Neuronal stem cell (in vitro differentiated cells): ENCODE results near the gene DNAH8.

ENCODE experiments used
- DNase-seq: peaks from one replicate; pipeline ENCODE4 v3.0.0-alpha.2; 2013; ENCODE audit warnings: low spot score
- H2AFZ ChIP-seq: one replicate; pipeline ENCODE4 v1.6.1; 2013; ENCODE audit warnings: mild to moderate bottlenecking, low read length, inconsistent platforms
- H2AK5ac ChIP-seq: 2 replicates; pipeline ENCODE4 v1.6.1; 2013; ENCODE audit warnings: low read depth, mild to moderate bottlenecking, inconsistent platforms, low read length, moderate library complexity, mixed read lengths
- H2BK120ac ChIP-seq: 2 replicates; pipeline ENCODE4 v1.6.1; 2013; ENCODE audit warnings: low read depth, mild to moderate bottlenecking, inconsistent platforms, low read length, moderate library complexity, mixed read lengths
- H2BK12ac ChIP-seq: one replicate; pipeline ENCODE4 v1.6.1; 2013; ENCODE audit warnings: low read length, inconsistent platforms
- H2BK15ac ChIP-seq: 2 replicates; pipeline ENCODE4 v1.6.1; 2013; ENCODE audit warnings: mild to moderate bottlenecking, low read length, inconsistent platforms, mixed read lengths
- H2BK5ac ChIP-seq: one replicate; pipeline ENCODE4 v1.6.1; 2013; ENCODE audit warnings: inconsistent platforms, mild to moderate bottlenecking, low read length, moderate library complexity
- H3K14ac ChIP-seq: one replicate; pipeline ENCODE4 v1.6.1; 2013; ENCODE audit warnings: low read length, inconsistent platforms
- H3K18ac ChIP-seq: 2 replicates; pipeline ENCODE4 v1.6.1; 2013; ENCODE audit warnings: low read length, inconsistent platforms
- H3K23ac ChIP-seq: 2 replicates; pipeline ENCODE4 v1.6.1; 2013; ENCODE audit warnings: low read depth, mild to moderate bottlenecking, mixed read lengths, low read length, inconsistent platforms; ENCODE audit not compliant: poor library complexity
- H3K27ac ChIP-seq: replicated peaks from 3 replicates; pipeline ENCODE4 v1.5.1; 2013; ENCODE audit warnings: low read length, inconsistent platforms
- H3K27me3 ChIP-seq, 3 experiments: 2 replicates each; pipeline ENCODE4 v1.6.1; 2013; ENCODE audit warnings: low read length in 3 of 3, mild to moderate bottlenecking in 2 of 3, inconsistent platforms in 1 of 3, low read depth in 1 of 3, mixed read lengths in 1 of 3, moderate library complexity in 1 of 3; ENCODE audit not compliant: control insufficient read depth in 3 of 3, insufficient read depth in 3 of 3
- H3K36me3 ChIP-seq, 2 donors: replicated peaks in 1 of 2; 2 replicates each; pipeline ENCODE4 v1.6.1; 2013; ENCODE audit warnings: low read length in 2 of 2; ENCODE audit not compliant: control insufficient read depth in 2 of 2, insufficient read depth in 2 of 2
- H3K4ac ChIP-seq: 2 replicates; pipeline ENCODE4 v1.6.1; 2013; ENCODE audit warnings: inconsistent platforms, mild to moderate bottlenecking, low read length, moderate library complexity
- H3K4me1 ChIP-seq, 2 donors: 1 replicate in 1 of 2; 2 replicates in 1 of 2; pipeline ENCODE4 v1.6.1; 2013; ENCODE audit warnings: low read length in 2 of 2, low read depth in 1 of 2; ENCODE audit not compliant: control insufficient read depth in 2 of 2, insufficient read depth in 1 of 2
- H3K4me2 ChIP-seq: one replicate; pipeline ENCODE4 v1.6.1; 2013; ENCODE audit warnings: mild to moderate bottlenecking, low read length, inconsistent platforms; ENCODE audit not compliant: insufficient read depth, poor library complexity, severe bottlenecking
- H3K4me3 ChIP-seq, 2 donors: 2 replicates each; pipeline ENCODE4 v1.5.1; 2013; ENCODE audit warnings: low read length in 2 of 2, mild to moderate bottlenecking in 2 of 2, inconsistent platforms in 1 of 2, moderate library complexity in 1 of 2
- H3K79me1 ChIP-seq: one replicate; pipeline ENCODE4 v1.6.1; 2013; ENCODE audit warnings: low read depth, mild to moderate bottlenecking, inconsistent platforms, low read length, moderate library complexity
- H3K9ac ChIP-seq: one replicate; pipeline ENCODE4 v1.6.1; 2013; ENCODE audit warnings: mild to moderate bottlenecking, low read depth, low read length, inconsistent platforms; ENCODE audit not compliant: poor library complexity
- H3K9me3 ChIP-seq, 2 donors: replicated peaks in 1 of 2; 2 replicates each; pipeline versions ENCODE3 to v1.6.1; 2013; ENCODE audit warnings: low read length in 2 of 2, mild to moderate bottlenecking in 2 of 2, inconsistent platforms in 1 of 2, low read depth in 1 of 2, mixed read lengths in 1 of 2, moderate library complexity in 1 of 2; ENCODE audit not compliant: control insufficient read depth in 2 of 2, insufficient read depth in 1 of 2
- H4K8ac ChIP-seq: one replicate; pipeline ENCODE4 v1.6.1; 2013; ENCODE audit warnings: low read depth, mild to moderate bottlenecking, inconsistent platforms, low read length, moderate library complexity
- H4K91ac ChIP-seq: one replicate; pipeline ENCODE4 v1.6.1; 2013; ENCODE audit warnings: low read length, low read depth, mild to moderate bottlenecking, inconsistent platforms; ENCODE audit not compliant: poor library complexity
- WGBS, 2 donors: extraction: QIAGEN DNeasy Blood & Tissue Kit; methylation state at CpG; one replicate each; pipeline ENCODE4 v1.1.7; 2013; ENCODE audit warnings: missing lambda C conversion rate in 2 of 2, mixed read lengths in 1 of 2; ENCODE audit not compliant: insufficient read length in 2 of 2, insufficient replicate concordance in 1 of 2; ENCODE audit errors: extremely low coverage in 2 of 2; 5-methylcytosine and 5-hydroxymethylcytosine counted together

DNAH8 gene

GRCh38 chr6:39037707-39038106, 322.6 kb downstream of the DNAH8 start:
- no CpG with 5 or more reads among the region's 6 CpGs for WGBS, 2 donors
- DNase-seq, result no peak
- Histone ChIP-seq H3K4me1 (peaks cover 7 to 15% of the 10 kb centered on the region in 2 donors), H4K91ac (no peak overlapping the region), H3K79me1 (no peaks in the 10 kb centered on the region), H3K9ac (no peak overlapping the region), H3K18ac (no peak overlapping the region), H3K14ac (no peak overlapping the region), H4K8ac (no peak overlapping the region), H3K27ac (no peak overlapping the region), H2AFZ (no peak overlapping the region), H3K4me2 (no peak overlapping the region), H2BK5ac (no peak overlapping the region), H3K36me3 (no peaks in the 10 kb centered on the region), H2BK12ac (no peak overlapping the region), H2BK15ac (no peak overlapping the region), H3K4ac (no peak overlapping the region), H2BK120ac (no peak overlapping the region), H3K4me3 (no peak overlapping the region), H2AK5ac (no peak overlapping the region), H3K23ac (peak overlapping the region; percentile 9), H3K9me3 (no peaks in the 10 kb centered on the region), H3K27me3 (peaks cover 0 to 17% (median 0%) of the 10 kb centered on the region in 3 experiments)

GRCh38 chr6:39040080-39040673, 325.1 kb downstream of the DNAH8 start:
- H2BK12ac ChIP-seq, result no peak overlapping the region
- no peak overlapping the region for H3K4me3 ChIP-seq
- H3K14ac ChIP-seq, result no peak overlapping the region
- no peaks in the 10 kb centered on the region for H3K9me3 ChIP-seq
- H3K23ac ChIP-seq, result no peak overlapping the region
- H3K36me3 ChIP-seq, result no peaks in the 10 kb centered on the region
- H3K4ac ChIP-seq, result no peak overlapping the region
- H2BK5ac ChIP-seq, result no peak overlapping the region
- WGBS, 2 donors, result no CpG with 5 or more reads among the region's 10 CpGs
- no peaks in the 10 kb centered on the region for H3K79me1 ChIP-seq
- no peak overlapping the region for H2BK15ac ChIP-seq
- DNase-seq, result no peak
- no peak overlapping the region for H4K8ac ChIP-seq
- no peak overlapping the region for H3K4me2 ChIP-seq
- H2AFZ ChIP-seq, result no peak overlapping the region
- no peak overlapping the region for H2AK5ac ChIP-seq
- H2BK120ac ChIP-seq, result no peak overlapping the region
- peaks cover 0 to 10% (median 0%) of the 10 kb centered on the region in 3 experiments for H3K27me3 ChIP-seq
- no peak overlapping the region for H4K91ac ChIP-seq
- H3K4me1 ChIP-seq, result peaks cover 7 to 15% of the 10 kb centered on the region in 2 donors
- H3K9ac ChIP-seq, result no peak overlapping the region
- H3K27ac ChIP-seq, result no peak overlapping the region
- H3K18ac ChIP-seq, result no peak overlapping the region

GRCh38 chr6:39041072-39041471, 326.0 kb downstream of the DNAH8 start:
- WGBS, 2 donors, result no CpG with 5 or more reads among the region's 2 CpGs
- no peak overlapping the region for H2BK12ac ChIP-seq
- no peak overlapping the region for H3K14ac ChIP-seq
- H2AFZ ChIP-seq, result no peak overlapping the region
- no peaks in the 10 kb centered on the region for H3K79me1 ChIP-seq
- H3K4ac ChIP-seq, result no peak overlapping the region
- no peaks in the 10 kb centered on the region for H3K9me3 ChIP-seq
- no peak overlapping the region for H3K4me3 ChIP-seq
- H3K4me1 ChIP-seq, result peaks cover 7 to 15% of the 10 kb centered on the region in 2 donors
- no peak overlapping the region for H3K4me2 ChIP-seq
- peaks cover 0 to 10% (median 0%) of the 10 kb centered on the region in 3 experiments for H3K27me3 ChIP-seq
- H2BK15ac ChIP-seq, result no peak overlapping the region
- no peak overlapping the region for H4K91ac ChIP-seq
- H4K8ac ChIP-seq, result no peak overlapping the region
- no peak overlapping the region for H3K9ac ChIP-seq
- no peak overlapping the region for H2BK120ac ChIP-seq
- H3K27ac ChIP-seq, result no peak overlapping the region
- no peak overlapping the region for H3K18ac ChIP-seq
- H2AK5ac ChIP-seq, result no peak overlapping the region
- no peak overlapping the region for H3K23ac ChIP-seq
- no peak overlapping the region for H2BK5ac ChIP-seq
- no peaks in the 10 kb centered on the region for H3K36me3 ChIP-seq
- DNase-seq, result no peak

GRCh38 chr6:39043776-39044175, 328.7 kb downstream of the DNAH8 start:
- H2BK5ac ChIP-seq, result no peak overlapping the region
- no peak overlapping the region for H4K8ac ChIP-seq
- H4K91ac ChIP-seq, result no peak overlapping the region
- no peak overlapping the region for H3K23ac ChIP-seq
- H3K4ac ChIP-seq, result no peak overlapping the region
- no peak overlapping the region for H3K27ac ChIP-seq
- no peak overlapping the region for H2AFZ ChIP-seq
- H2BK120ac ChIP-seq, result no peak overlapping the region
- H3K14ac ChIP-seq, result no peak overlapping the region
- no peak overlapping the region for H2BK15ac ChIP-seq
- no CpG with 5 or more reads among the region's 3 CpGs for WGBS, 2 donors
- peaks cover under 1 to 30% (median 13%) of the 10 kb centered on the region in 3 experiments for H3K27me3 ChIP-seq
- H3K4me1 ChIP-seq, result peaks cover 0 to 3% of the 10 kb centered on the region in 2 donors
- no peaks in the 10 kb centered on the region for H3K79me1 ChIP-seq
- no peak overlapping the region for H3K18ac ChIP-seq
- no peak overlapping the region for H2AK5ac ChIP-seq
- no peak overlapping the region for H3K4me2 ChIP-seq
- H3K9ac ChIP-seq, result no peak overlapping the region
- no peaks in the 10 kb centered on the region for H3K36me3 ChIP-seq
- H3K4me3 ChIP-seq, result no peak overlapping the region
- H3K9me3 ChIP-seq, result no peaks in the 10 kb centered on the region
- DNase-seq, result no peak
- no peak overlapping the region for H2BK12ac ChIP-seq
